H1 (cell line): ENCODE results near the gene ZBTB9. TPM values are rescaled to one million over a fixed set of nuclear protein-coding genes. Genes with fewer than 3 reads are reported as not detected.
A peak's percentile ranks its signal among the peaks of the same experiment; 100 is the strongest.

ENCODE experiments used
- BACH1 ChIP-seq: IDR thresholded peaks from 2 replicates; pipeline ENCODE4 v1.6.1; 2012; ENCODE audit warnings: low read length, improper control_type of control experiment
- BRCA1 ChIP-seq: IDR thresholded peaks from 2 replicates; pipeline ENCODE4 v1.6.1; 2012; ENCODE audit warnings: low read depth, low read length, improper control_type of control experiment
- CBX8 ChIP-seq: fragments of 300-800, 300-1000 bp; sonication (generic); IDR thresholded peaks from 2 replicates; pipeline ENCODE4 v1.7.1; 2016; ENCODE audit warnings: low read depth, low read length, borderline replicate concordance
- CHD1 ChIP-seq: IDR thresholded peaks from 2 replicates; pipeline ENCODE4 v1.6.1; 2012; ENCODE audit warnings: low read depth, low read length, improper control_type of control experiment
- EZH2 ChIP-seq: fragments of 200-600 bp; sonication (generic); IDR thresholded peaks from 2 replicates; pipeline ENCODE4 v1.7.1; 2012; ENCODE audit warnings: low read depth, mild to moderate bottlenecking, moderate library complexity, low read length, inconsistent platforms; ENCODE audit not compliant: severe bottlenecking
- GTF2F1 ChIP-seq: IDR thresholded peaks from 2 replicates; pipeline ENCODE4 v1.6.1; 2012; ENCODE audit warnings: low read depth, low read length, improper control_type of control experiment, borderline replicate concordance
- JUN ChIP-seq: IDR thresholded peaks from 2 replicates; pipeline ENCODE4 v1.6.1; 2011; ENCODE audit warnings: low read depth, mild to moderate bottlenecking, improper control_type of control experiment, low read length
- POLR2A ChIP-seq, 2 experiments: IDR thresholded peaks; 1 replicate in 1 of 2; 2 replicates in 1 of 2; pipeline ENCODE4 v1.6.1; 2011; ENCODE audit warnings: low read depth in 2 of 2, low read length in 2 of 2, mild to moderate bottlenecking in 2 of 2; ENCODE audit errors: control extremely low read depth in 1 of 2
- POLR2AphosphoS5 ChIP-seq: IDR thresholded peaks from 2 replicates; pipeline ENCODE4 v1.6.1; 2011; ENCODE audit warnings: low read depth, low read length
- RFX5 ChIP-seq: IDR thresholded peaks from 2 replicates; pipeline ENCODE4 v1.6.1; 2011; ENCODE audit warnings: low read depth, low read length, improper control_type of control experiment, borderline replicate concordance
- SP2 ChIP-seq: IDR thresholded peaks from 2 replicates; pipeline ENCODE4 v1.6.1; 2012; ENCODE audit warnings: mild to moderate bottlenecking, low read length, inconsistent platforms
- SRF ChIP-seq: IDR thresholded peaks from 2 replicates; pipeline ENCODE4 v1.6.1; 2011; ENCODE audit warnings: mild to moderate bottlenecking, low read depth, low read length, moderate library complexity
- TAF1 ChIP-seq: IDR thresholded peaks from 2 replicates; pipeline ENCODE4 v1.6.1; 2011; ENCODE audit warnings: mild to moderate bottlenecking, low read depth, low read length
- TBP ChIP-seq: IDR thresholded peaks from 2 replicates; pipeline ENCODE4 v1.6.1; 2011; ENCODE audit warnings: low read depth, low read length, improper control_type of control experiment
- YY1 ChIP-seq: IDR thresholded peaks from 2 replicates; pipeline ENCODE4 v1.6.1; 2011; ENCODE audit warnings: low read depth, mild to moderate bottlenecking, low read length
- polyA plus RNA-seq, 7 experiments: library from polyadenylated mRNA; depleted of rRNA in 3 of 7; stranded (reverse) in 5 of 7; unstranded in 2 of 7; fragments of >200 nt in 5 of 7; fragments of 200-250 nt in 2 of 7; gene quantifications; 1 replicate in 5 of 7; 2 replicates in 1 of 7; 4 replicates in 1 of 7; pipeline versions ENCODE4 v1.2.1 to v1.2.3, GENCODE V29; 2011 to 2013; ENCODE audit warnings: missing spikeins in 2 of 7, mixed read lengths in 2 of 7
- total RNA-seq: library from RNA; stranded (reverse); fragmentation: NEBNext Ultra II Directional; extraction: Animal tissue kit (Norgen Biotek cat#: 25700); gene quantifications from 2 replicates; pipeline ENCODE4 v1.2.1, GENCODE V29; 2021

The ZBTB9 gene
- total and polyA plus RNA-seq, 2 of the 8 experiments (the other 6 are each of a cell fraction or from before 2014, with no cell fraction given): 16.9 to 20.2 TPM

DNA sequence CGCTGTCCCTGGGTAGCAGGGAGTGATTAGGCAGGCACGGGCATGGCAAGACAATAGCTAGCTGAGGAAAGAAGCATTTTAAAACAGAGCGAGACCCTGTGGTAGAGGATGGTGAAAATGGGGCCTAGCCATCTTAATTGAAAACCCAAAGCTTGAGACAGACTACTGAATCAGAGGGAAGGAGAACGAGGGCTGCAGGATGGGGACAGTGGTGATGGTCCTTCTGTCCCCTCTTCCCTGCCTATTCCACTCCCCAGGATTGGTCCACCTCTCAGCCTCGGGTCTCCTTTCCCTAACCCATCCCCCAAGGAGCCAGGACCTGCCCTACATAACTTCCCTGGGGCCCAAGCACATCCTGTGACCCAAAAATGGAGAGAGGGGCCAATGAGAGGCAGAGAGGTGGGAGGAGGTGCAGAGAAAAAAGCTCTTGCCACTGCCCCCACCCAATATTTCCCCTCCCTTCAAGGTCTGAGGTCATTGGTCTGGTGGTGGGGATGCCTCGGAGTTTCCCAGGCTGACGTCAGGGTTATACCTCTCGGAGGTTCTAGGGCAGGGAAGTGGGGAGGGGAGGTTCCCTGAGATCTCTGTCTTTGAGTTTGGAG, 35.6 kb upstream of the ZBTB9 start (continued):
- TF ChIP-seq POLR2A (IDR thresholded peaks at IDR 0.05; ENCODE audit: control extremely low read depth in 1 of 2, low read depth in 2 of 2, low read length in 2 of 2) (peak in 1 of 2 experiments; percentile 41; a peak in 1 of 3 replicates), GTF2F1 (no peak), CBX8 (no peak), BACH1 (no peak), SP2 (no peak), RFX5 (no peak), JUN (no peak), SRF (no peak), BRCA1 (no peak), CHD1 (no peak), POLR2AphosphoS5 (peak; percentile 57; the same call in 1 of the 2 replicates), TBP (0 out of 2 replicates have a peak, but pooled peaks have one; percentile 4), YY1 (no peak), EZH2 (no peak), TAF1 (peak; percentile 32; the same call in 1 of the 2 replicates)
- TF ChIP-seq, all 59 proteins: peak for 5
